H1 (cell line): ENCODE results near the gene TUBGCP6.

ENCODE experiments used
- CHD2 ChIP-seq: IDR thresholded peaks from 2 replicates; pipeline ENCODE4 v1.6.1; 2012; ENCODE audit warnings: low read length, improper control_type of control experiment
- CTCF ChIP-seq, 3 experiments: IDR thresholded peaks; 1 replicate in 2 of 3; 2 replicates in 1 of 3; pipeline versions ENCODE4 v1.5.1 to v1.6.1; 2011; ENCODE audit warnings: low read length in 3 of 3, mild to moderate bottlenecking in 3 of 3, inconsistent platforms in 2 of 3, low read depth in 1 of 3, moderate library complexity in 1 of 3; ENCODE audit not compliant: insufficient read depth in 1 of 3; ENCODE audit errors: control extremely low read depth in 1 of 3
- GTF2F1 ChIP-seq: IDR thresholded peaks from 2 replicates; pipeline ENCODE4 v1.6.1; 2012; ENCODE audit warnings: low read depth, low read length, improper control_type of control experiment, borderline replicate concordance
- MAFK ChIP-seq: IDR thresholded peaks from 2 replicates; pipeline ENCODE4 v1.6.1; 2012; ENCODE audit warnings: low read depth, mild to moderate bottlenecking, improper control_type of control experiment, low read length
- TAF1 ChIP-seq: IDR thresholded peaks from 2 replicates; pipeline ENCODE4 v1.6.1; 2011; ENCODE audit warnings: mild to moderate bottlenecking, low read depth, low read length

GRCh38 chr22:50209893-50210292 is 34.9 kb downstream of the TUBGCP6 start:
- TF ChIP-seq CTCF (IDR thresholded peaks at IDR 0.05; ENCODE audit: control extremely low read depth in 1 of 3, insufficient read depth in 1 of 3, low read depth in 1 of 3, low read length in 3 of 3), result peak; percentile 79 to 89 (median 85)
- TF ChIP-seq TAF1, result no peak
- no peak for TF ChIP-seq GTF2F1
- no peak for TF ChIP-seq CHD2
- no peak for TF ChIP-seq MAFK
